Uterus (tissue), 2 donors: ENCODE measurements around the gene DIAPH2.

Experiments
- CTCF ChIP-seq, 4 experiments: fragments of 200-600 bp in 2 of 4; fragments of 450-650 bp in 2 of 4; sonication (generic) in 2 of 4; IDR thresholded peaks; one replicate each; pipeline ENCODE4 v1.5.1; 2016 to 2019; ENCODE audit warnings: antibody characterized with exemption in 4 of 4, mild to moderate bottlenecking in 2 of 4, moderate library complexity in 1 of 4
- POLR2A ChIP-seq, 2 donors: fragments of 450-650 bp; IDR thresholded peaks; one replicate each; pipeline ENCODE4 v1.6.1; 2016; ENCODE audit warnings: antibody characterized with exemption in 2 of 2, mild to moderate bottlenecking in 1 of 2, moderate library complexity in 1 of 2

GRCh38 chrX:97145934-97146333 is 461.3 kb downstream of the DIAPH2 start:
- no peak for TF ChIP-seq POLR2A (IDR thresholded peaks at IDR 0.05)
- TF ChIP-seq CTCF (IDR thresholded peaks at IDR 0.05) = no peak
